GM21619 (cell line): ENCODE measurements around the gene ABCC1.
"Not testable (repeated sequence)": the region's sequence is repeated elsewhere in the genome, so short reads cannot be mapped to it uniquely, and the experiment has no call there.

Experiments used
- ATAC-seq: cut with Tn5 transposase; IDR thresholded peaks from one replicate; pipeline ENCODE4 v1.9.1; 2021; ENCODE audit not compliant: unreplicated experiment

ABCC1 gene

DNA sequence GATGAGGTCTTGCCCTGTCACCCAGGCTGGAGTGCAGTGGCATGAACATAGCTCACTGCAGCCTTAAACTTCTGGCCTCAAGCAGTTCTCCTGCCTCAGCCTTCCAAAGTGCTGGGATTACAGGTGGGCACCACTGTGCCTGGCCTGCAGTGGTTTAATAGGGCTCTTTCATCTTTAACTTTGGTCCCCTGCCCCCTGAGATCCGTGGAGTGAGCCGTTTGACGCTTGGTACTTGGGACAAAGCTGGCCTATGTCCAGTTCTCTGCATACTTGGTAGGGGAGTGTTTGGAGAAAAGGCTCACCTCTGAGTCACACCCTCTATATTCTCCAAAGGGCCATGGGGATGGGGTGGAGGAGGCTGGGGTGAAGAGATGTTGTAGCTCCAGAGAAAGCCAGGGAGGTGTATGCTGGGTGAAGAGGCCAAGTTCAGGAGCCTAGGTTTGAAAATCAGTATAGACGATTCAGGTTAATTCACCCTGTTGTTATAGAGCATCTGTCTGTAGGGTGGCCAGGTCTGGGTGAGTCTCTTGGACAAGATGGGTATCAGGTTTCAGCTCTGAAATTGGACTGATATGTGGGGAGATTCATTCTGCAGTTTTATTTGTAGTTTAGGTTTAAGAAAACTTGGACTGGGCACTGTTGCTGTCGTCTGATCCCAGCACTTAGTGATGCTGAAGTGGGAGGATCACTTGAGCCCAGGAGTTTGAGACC, 17.6 kb downstream of the ABCC1 start:
- no peak for ATAC-seq

DNA sequence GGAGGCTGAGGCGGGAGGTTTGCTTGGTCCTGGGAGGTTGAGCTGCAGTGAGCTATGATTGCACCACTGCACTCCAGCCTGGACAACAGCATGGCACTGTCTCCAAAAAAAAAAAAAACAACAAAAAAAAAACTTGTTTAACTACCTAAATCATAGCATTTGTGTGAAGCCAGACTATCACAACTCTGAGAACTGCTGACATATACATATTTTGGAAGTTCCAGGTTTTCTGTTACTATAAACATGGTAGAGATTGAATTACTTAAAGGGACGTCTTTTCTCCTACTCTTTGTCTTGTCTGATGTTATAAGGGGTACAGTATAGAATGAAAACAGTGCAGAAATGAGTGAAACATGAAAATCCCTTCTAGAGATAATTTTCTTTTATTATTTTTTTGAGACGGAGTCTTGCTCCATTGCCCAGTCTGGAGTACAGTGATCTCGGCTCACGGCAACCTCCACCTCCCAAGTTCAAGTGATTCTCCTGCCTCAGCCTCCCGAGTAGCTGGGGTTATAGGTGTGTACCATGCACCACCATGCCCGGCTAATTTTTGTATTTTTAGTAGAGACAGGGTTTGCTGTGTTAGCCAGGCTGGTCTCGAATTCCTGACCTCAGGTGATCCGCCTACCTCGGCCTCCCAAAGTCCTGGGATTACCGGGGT, 18.4 kb downstream of the ABCC1 start:
- ATAC-seq, result no peak

- ATAC-seq, result no peak
Measured at GRCh38 chr16:15970202-15970601, 20.8 kb downstream of the ABCC1 start.

DNA sequence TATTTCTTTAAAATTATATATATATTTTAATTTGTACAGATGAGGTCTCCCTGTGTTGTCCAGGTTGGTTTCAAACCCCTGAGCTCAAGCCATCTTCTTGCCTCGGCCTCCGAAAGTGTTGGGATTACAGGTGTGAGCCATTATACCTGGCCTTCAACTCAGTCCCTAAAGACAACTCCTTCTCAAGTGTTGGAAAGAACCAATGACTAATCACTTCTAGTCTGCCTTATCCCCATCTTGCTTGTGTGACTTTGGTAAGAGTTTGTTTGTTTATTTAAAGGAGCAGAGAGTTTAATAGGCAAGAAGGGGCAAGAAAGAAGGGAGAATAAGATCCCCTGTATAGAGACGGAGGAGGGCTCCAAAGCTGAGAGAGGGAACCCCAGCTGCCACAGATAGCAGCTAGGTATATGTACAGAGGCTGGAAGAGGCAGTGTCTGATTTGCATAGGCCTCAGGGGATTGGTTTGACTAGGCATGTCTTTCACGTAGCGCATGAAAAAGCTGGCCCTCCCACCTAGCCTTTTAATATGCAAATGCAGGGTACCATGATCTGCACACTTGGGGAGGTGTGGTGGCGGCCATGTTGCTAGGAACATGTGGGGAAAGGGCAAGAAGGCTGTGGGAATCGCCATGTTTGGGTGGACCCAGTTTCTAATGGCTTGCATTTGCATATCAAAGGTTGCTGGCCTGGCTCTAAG, 21.5 kb downstream of the ABCC1 start:
- ATAC-seq, result no peak

DNA sequence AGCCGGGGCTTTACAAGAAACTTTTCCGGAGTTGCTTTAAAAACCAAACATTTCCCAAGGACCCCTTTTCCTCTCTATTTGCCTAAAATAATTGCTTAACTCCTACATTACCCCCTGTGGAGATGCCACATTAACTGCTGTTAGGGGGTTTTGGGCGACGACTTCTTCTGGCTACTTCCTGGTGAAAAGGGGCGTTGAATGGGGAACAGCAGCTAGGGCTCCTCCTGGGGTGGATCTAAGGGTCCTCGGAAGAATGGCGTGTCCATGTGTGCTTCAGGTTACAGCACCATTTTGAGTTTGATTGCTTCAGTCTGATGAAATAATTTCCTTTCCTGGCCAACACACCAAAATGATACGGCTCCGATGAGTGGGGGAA, 22.0 kb downstream of the ABCC1 start:
- no peak for ATAC-seq

- ATAC-seq, result no peak
Measured at GRCh38 chr16:15972046-15972868, 22.8 kb downstream of the ABCC1 start.

- no peak for ATAC-seq
Measured at GRCh38 chr16:15973421-15973820, 24.0 kb downstream of the ABCC1 start.

GRCh38 chr16:15974057-15974456, 24.6 kb downstream of the ABCC1 start:
- ATAC-seq, result no peak

- no peak for ATAC-seq
Measured at GRCh38 chr16:15975172-15975571, 25.8 kb downstream of the ABCC1 start.

DNA sequence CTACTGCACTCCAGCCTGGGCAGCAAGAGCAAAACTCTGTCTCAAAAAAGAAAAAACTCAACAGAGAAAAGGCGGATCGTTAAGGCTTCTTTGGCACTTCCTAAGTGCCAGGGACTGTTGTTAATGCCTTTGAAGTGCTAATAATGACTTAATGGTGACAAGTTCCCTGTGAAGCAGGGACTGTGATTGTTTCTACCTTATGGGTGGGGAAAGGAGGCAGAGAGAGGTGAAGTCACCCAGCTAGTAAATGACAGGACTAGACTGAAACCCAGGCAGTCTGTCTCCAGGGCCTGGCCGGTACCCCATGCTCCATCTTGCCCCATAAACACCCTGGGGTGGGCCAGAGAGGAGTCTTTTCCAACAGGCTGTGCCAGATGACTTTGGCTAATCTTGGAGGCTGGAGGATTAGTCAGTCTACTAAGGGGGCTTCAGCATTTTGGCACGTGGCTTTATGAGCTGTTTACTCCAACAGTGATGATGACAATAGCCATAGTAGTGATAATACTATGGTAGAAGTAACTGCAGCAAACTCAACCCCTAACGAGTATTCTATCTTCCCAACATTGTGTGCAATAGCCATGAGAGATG, 26.9 kb downstream of the ABCC1 start:
- no peak for ATAC-seq

DNA sequence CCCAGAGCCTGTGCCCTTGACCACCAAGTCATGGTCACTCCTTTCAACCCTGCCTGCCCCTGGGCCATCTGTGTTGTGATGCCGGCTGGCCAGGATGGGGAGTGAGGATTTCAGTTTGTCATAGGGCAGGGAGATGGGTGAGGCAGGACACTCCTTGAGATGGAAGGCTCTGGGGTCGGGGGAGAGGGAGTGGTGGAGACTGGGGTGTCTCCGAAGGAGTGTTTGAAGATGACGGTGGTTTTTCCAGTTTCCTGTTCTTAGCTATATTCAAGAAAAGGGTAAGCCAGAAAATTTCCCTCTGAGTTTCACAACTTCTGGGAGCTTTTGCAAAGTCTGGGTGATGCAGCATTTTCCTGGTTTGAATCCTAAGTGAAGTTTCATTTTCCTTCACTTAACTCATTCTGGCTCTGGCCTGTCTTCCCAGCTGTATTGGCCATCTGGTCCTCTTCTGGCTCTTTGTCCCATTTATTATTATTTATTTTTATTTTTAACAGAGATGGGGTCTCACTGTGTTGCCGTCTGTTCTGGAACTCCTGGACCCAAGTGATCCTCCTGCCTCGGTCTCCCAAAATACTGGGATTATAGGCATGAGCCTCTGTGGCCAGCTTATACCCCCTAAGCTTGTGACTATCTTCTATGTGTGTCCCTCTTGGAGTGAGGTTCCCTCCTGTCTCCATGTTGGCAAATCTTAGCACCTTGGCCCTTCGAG, 27.7 kb downstream of the ABCC1 start:
- ATAC-seq, result no peak

DNA sequence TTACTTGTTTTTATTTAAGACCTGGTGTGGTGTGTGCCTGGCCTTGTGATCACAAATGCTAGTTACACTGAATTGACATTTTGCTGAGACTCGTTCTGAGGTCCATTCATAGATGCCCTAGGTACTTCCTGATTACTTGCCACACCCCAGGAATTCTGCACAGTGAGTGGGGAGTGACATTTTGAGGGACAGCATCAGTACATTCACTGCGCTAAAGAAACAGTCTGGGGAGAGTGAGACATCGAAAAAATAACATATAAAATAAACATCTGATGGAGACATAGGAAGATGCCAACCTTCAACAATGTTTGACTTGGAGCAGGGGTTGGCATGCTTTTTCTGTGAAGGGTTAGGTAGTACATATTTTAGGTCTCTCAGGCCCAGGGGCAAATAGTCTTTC, 30.4 kb downstream of the ABCC1 start:
- ATAC-seq, result no peak

DNA sequence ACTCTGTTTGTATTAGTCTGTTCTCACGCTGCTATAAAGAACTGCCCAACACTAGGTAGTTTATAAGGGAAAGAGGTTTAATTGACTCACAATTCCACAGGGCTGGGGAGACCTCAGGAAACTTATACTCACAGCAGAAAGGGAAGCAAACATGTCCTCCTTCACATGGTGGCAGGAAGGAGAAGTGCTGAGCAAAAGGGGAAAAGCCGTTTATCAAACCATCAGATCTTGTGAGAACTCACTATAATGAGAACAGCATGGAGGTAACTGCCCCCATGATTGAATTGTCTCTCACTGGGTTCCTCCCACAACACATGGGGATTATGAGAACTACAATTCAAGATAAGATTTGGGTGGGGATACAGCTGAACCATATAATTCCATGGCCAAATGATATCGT, 30.9 kb downstream of the ABCC1 start:
- no peak for ATAC-seq

- ATAC-seq, result no peak
Measured at GRCh38 chr16:15981382-15981781, 32.0 kb downstream of the ABCC1 start.

DNA sequence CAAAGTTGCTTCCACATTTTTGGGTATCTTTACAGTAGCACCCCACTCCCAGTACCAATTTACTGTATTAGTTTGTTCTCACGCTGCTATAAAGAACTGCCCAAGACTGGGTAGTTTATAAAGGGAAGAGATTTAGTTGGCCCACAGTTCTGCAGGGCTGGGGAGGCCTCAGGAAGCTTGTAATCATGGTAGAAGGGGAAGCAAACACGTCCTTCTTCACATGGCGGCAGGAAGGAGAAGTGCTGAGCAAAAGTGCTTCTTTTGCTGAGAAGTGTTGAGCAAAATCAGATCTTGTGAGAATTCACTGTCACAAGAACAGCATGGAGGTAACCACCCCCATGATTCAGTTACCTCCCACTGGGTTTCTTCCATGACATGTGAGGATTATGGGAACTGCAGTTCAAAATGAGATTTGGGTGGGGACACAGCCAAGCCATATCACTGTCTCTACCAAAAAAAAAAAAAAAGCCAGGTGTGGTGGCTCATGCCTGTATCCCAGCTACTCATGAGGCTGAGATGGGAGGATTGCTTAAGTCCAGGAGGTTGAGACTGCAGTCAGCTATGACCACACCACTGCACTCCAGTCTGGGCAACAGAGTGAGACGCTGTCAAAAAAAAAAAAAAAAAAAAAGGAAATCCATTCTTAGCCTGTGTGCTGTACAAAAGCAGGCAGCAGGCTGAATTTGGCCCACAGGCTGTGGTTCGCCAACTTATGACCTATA, 32.9 kb downstream of the ABCC1 start:
- ATAC-seq, result not testable (repeated sequence)

DNA sequence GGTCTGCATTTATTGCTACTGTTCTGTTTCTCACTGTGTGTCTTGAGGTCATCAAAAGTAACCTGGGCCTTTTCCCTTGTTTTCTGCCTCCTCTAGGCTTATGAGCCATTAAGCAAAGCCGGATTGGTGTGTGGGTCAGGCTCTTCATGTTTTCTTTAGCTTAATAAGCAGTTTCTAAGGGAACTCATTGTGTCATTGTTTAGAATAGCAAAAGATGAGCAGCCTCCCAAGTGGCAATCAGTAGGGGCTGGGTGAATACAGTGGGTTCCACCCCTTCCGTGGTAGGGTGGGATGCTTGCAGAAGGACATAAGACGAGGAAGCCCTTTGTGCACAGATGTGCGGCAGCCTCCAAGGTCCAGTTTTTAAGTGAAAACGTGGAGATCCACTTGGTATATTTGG, 34.5 kb downstream of the ABCC1 start:
- ATAC-seq, result no peak

- ATAC-seq, result no peak
Measured at GRCh38 chr16:15985144-15985543, 35.7 kb downstream of the ABCC1 start.

- no peak for ATAC-seq
Measured at GRCh38 chr16:15986261-15986660, 36.8 kb downstream of the ABCC1 start.

- no peak for ATAC-seq
Measured at GRCh38 chr16:15988268-15989013, 39.0 kb downstream of the ABCC1 start.
